Neuronal stem cell (in vitro differentiated cells): ENCODE measurements around the gene TIMM10.

Experiments used
- DNase-seq: peaks from one replicate; pipeline ENCODE4 v3.0.0-alpha.2; 2013; ENCODE audit warnings: low spot score
- H2AFZ ChIP-seq: one replicate; pipeline ENCODE4 v1.6.1; 2013; ENCODE audit warnings: mild to moderate bottlenecking, low read length, inconsistent platforms
- H2AK5ac ChIP-seq: 2 replicates; pipeline ENCODE4 v1.6.1; 2013; ENCODE audit warnings: low read depth, mild to moderate bottlenecking, inconsistent platforms, low read length, moderate library complexity, mixed read lengths
- H2BK120ac ChIP-seq: 2 replicates; pipeline ENCODE4 v1.6.1; 2013; ENCODE audit warnings: low read depth, mild to moderate bottlenecking, inconsistent platforms, low read length, moderate library complexity, mixed read lengths
- H2BK12ac ChIP-seq: one replicate; pipeline ENCODE4 v1.6.1; 2013; ENCODE audit warnings: low read length, inconsistent platforms
- H2BK15ac ChIP-seq: 2 replicates; pipeline ENCODE4 v1.6.1; 2013; ENCODE audit warnings: mild to moderate bottlenecking, low read length, inconsistent platforms, mixed read lengths
- H2BK5ac ChIP-seq: one replicate; pipeline ENCODE4 v1.6.1; 2013; ENCODE audit warnings: inconsistent platforms, mild to moderate bottlenecking, low read length, moderate library complexity
- H3K14ac ChIP-seq: one replicate; pipeline ENCODE4 v1.6.1; 2013; ENCODE audit warnings: low read length, inconsistent platforms
- H3K18ac ChIP-seq: 2 replicates; pipeline ENCODE4 v1.6.1; 2013; ENCODE audit warnings: low read length, inconsistent platforms
- H3K23ac ChIP-seq: 2 replicates; pipeline ENCODE4 v1.6.1; 2013; ENCODE audit warnings: low read depth, mild to moderate bottlenecking, mixed read lengths, low read length, inconsistent platforms; ENCODE audit not compliant: poor library complexity
- H3K27ac ChIP-seq: replicated peaks from 3 replicates; pipeline ENCODE4 v1.5.1; 2013; ENCODE audit warnings: low read length, inconsistent platforms
- H3K27me3 ChIP-seq, 3 experiments: 2 replicates each; pipeline ENCODE4 v1.6.1; 2013; ENCODE audit warnings: low read length in 3 of 3, mild to moderate bottlenecking in 2 of 3, inconsistent platforms in 1 of 3, low read depth in 1 of 3, mixed read lengths in 1 of 3, moderate library complexity in 1 of 3; ENCODE audit not compliant: control insufficient read depth in 3 of 3, insufficient read depth in 3 of 3
- H3K36me3 ChIP-seq, 2 donors: replicated peaks in 1 of 2; 2 replicates each; pipeline ENCODE4 v1.6.1; 2013; ENCODE audit warnings: low read length in 2 of 2; ENCODE audit not compliant: control insufficient read depth in 2 of 2, insufficient read depth in 2 of 2
- H3K4ac ChIP-seq: 2 replicates; pipeline ENCODE4 v1.6.1; 2013; ENCODE audit warnings: inconsistent platforms, mild to moderate bottlenecking, low read length, moderate library complexity
- H3K4me1 ChIP-seq, 2 donors: 1 replicate in 1 of 2; 2 replicates in 1 of 2; pipeline ENCODE4 v1.6.1; 2013; ENCODE audit warnings: low read length in 2 of 2, low read depth in 1 of 2; ENCODE audit not compliant: control insufficient read depth in 2 of 2, insufficient read depth in 1 of 2
- H3K4me2 ChIP-seq: one replicate; pipeline ENCODE4 v1.6.1; 2013; ENCODE audit warnings: mild to moderate bottlenecking, low read length, inconsistent platforms; ENCODE audit not compliant: insufficient read depth, poor library complexity, severe bottlenecking
- H3K4me3 ChIP-seq, 2 donors: 2 replicates each; pipeline ENCODE4 v1.5.1; 2013; ENCODE audit warnings: low read length in 2 of 2, mild to moderate bottlenecking in 2 of 2, inconsistent platforms in 1 of 2, moderate library complexity in 1 of 2
- H3K79me1 ChIP-seq: one replicate; pipeline ENCODE4 v1.6.1; 2013; ENCODE audit warnings: low read depth, mild to moderate bottlenecking, inconsistent platforms, low read length, moderate library complexity
- H3K9ac ChIP-seq: one replicate; pipeline ENCODE4 v1.6.1; 2013; ENCODE audit warnings: mild to moderate bottlenecking, low read depth, low read length, inconsistent platforms; ENCODE audit not compliant: poor library complexity
- H3K9me3 ChIP-seq, 2 donors: replicated peaks in 1 of 2; 2 replicates each; pipeline versions ENCODE3 to v1.6.1; 2013; ENCODE audit warnings: low read length in 2 of 2, mild to moderate bottlenecking in 2 of 2, inconsistent platforms in 1 of 2, low read depth in 1 of 2, mixed read lengths in 1 of 2, moderate library complexity in 1 of 2; ENCODE audit not compliant: control insufficient read depth in 2 of 2, insufficient read depth in 1 of 2
- H4K8ac ChIP-seq: one replicate; pipeline ENCODE4 v1.6.1; 2013; ENCODE audit warnings: low read depth, mild to moderate bottlenecking, inconsistent platforms, low read length, moderate library complexity
- H4K91ac ChIP-seq: one replicate; pipeline ENCODE4 v1.6.1; 2013; ENCODE audit warnings: low read length, low read depth, mild to moderate bottlenecking, inconsistent platforms; ENCODE audit not compliant: poor library complexity
- WGBS, 2 donors: extraction: QIAGEN DNeasy Blood & Tissue Kit; methylation state at CpG; one replicate each; pipeline ENCODE4 v1.1.7; 2013; ENCODE audit warnings: missing lambda C conversion rate in 2 of 2, mixed read lengths in 1 of 2; ENCODE audit not compliant: insufficient read length in 2 of 2, insufficient replicate concordance in 1 of 2; ENCODE audit errors: extremely low coverage in 2 of 2; 5-methylcytosine and 5-hydroxymethylcytosine counted together

Gene TIMM10

GRCh38 chr11:57543593-57543992, 13.0 kb upstream of the TIMM10 start:
- peaks cover 0 to 2% of the 10 kb centered on the region in 2 donors for H3K9me3 ChIP-seq
- peaks cover 6 to 7% of the 10 kb centered on the region in 2 donors for H3K4me1 ChIP-seq
- no peak overlapping the region for H2BK15ac ChIP-seq
- no peaks in the 10 kb centered on the region for H3K27me3 ChIP-seq
- H3K23ac ChIP-seq = peak overlapping the region; percentile 11
- H3K4me3 ChIP-seq = no peak overlapping the region
- H2AFZ ChIP-seq = no peak overlapping the region
- no peak overlapping the region for H3K4ac ChIP-seq
- no peak overlapping the region for H2BK12ac ChIP-seq
- H2BK5ac ChIP-seq = peak overlapping the region; percentile 29
- no peak overlapping the region for H3K18ac ChIP-seq
- no peak for DNase-seq
- H4K91ac ChIP-seq = no peak overlapping the region
- H3K36me3 ChIP-seq = peaks cover 12 to 30% of the 10 kb centered on the region in 2 donors
- WGBS, 2 donors = no CpG with 5 or more reads among the region's 6 CpGs
- no peak overlapping the region for H4K8ac ChIP-seq
- peak overlapping the region; percentile 39 for H3K14ac ChIP-seq
- H2BK120ac ChIP-seq = no peak overlapping the region
- H3K4me2 ChIP-seq = no peak overlapping the region
- H3K27ac ChIP-seq = no peak overlapping the region
- peak overlapping the region; percentile 13 for H2AK5ac ChIP-seq
- no peaks in the 10 kb centered on the region for H3K79me1 ChIP-seq
- no peak overlapping the region for H3K9ac ChIP-seq

DNA sequence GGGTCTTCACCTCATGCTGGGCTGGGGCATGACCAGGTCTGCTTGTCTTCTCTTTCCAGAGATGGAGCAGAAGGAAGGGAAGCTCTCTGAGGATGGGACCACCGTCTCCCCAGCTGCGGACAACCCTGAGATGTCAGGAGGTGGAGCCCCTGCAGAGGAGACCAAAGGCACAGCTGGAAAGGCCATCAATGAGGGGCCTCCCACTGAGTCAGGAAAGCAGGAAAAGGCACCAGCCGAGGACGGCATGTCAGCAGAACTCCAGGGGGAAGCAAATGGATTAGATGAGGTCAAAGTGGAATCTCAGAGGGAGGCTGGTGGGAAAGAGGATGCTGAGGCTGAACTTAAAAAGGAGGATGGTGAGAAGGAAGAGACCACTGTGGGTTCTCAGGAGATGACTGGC, 12.0 kb upstream of the TIMM10 start:
- Histone ChIP-seq H3K27ac (no peak overlapping the region), H4K8ac (no peak overlapping the region), H3K4me3 (no peak overlapping the region), H4K91ac (no peak overlapping the region), H3K27me3 (no peaks in the 10 kb centered on the region), H3K14ac (no peak overlapping the region), H3K36me3 (peaks cover 8 to 21% of the 10 kb centered on the region in 2 donors), H2BK120ac (no peak overlapping the region), H3K9ac (no peak overlapping the region), H3K79me1 (no peaks in the 10 kb centered on the region), H2AK5ac (no peak overlapping the region), H3K23ac (no peak overlapping the region), H2BK5ac (no peak overlapping the region), H3K18ac (no peak overlapping the region), H2BK15ac (no peak overlapping the region), H3K4ac (no peak overlapping the region), H3K9me3 (peaks cover 0 to 2% of the 10 kb centered on the region in 2 donors), H2AFZ (no peak overlapping the region), H3K4me2 (no peak overlapping the region), H3K4me1 (peaks cover 8 to 11% of the 10 kb centered on the region in 2 donors), H2BK12ac (no peak overlapping the region)
- WGBS, 2 donors = no CpG with 5 or more reads among the region's 4 CpGs
- no peak for DNase-seq

- DNase-seq = no peak
- no peak overlapping the region for H2BK12ac ChIP-seq
- no peak overlapping the region for H2BK120ac ChIP-seq
- no peak overlapping the region for H2AFZ ChIP-seq
- no peaks in the 10 kb centered on the region for H3K79me1 ChIP-seq
- H3K9me3 ChIP-seq = no peaks in the 10 kb centered on the region
- H2BK5ac ChIP-seq = no peak overlapping the region
- no peak overlapping the region for H2AK5ac ChIP-seq
- peaks cover 4 to 8% of the 10 kb centered on the region in 2 donors for H3K36me3 ChIP-seq
- no peak overlapping the region for H3K4me3 ChIP-seq
- WGBS, 2 donors = no CpG with 5 or more reads among the region's 5 CpGs
- H3K4ac ChIP-seq = no peak overlapping the region
- no peak overlapping the region for H3K9ac ChIP-seq
- H4K91ac ChIP-seq = no peak overlapping the region
- H4K8ac ChIP-seq = no peak overlapping the region
- no peak overlapping the region for H3K23ac ChIP-seq
- no peak overlapping the region for H3K27ac ChIP-seq
- H3K4me1 ChIP-seq = peaks cover 10 to 18% of the 10 kb centered on the region in 2 donors
- H3K4me2 ChIP-seq = no peak overlapping the region
- no peaks in the 10 kb centered on the region for H3K27me3 ChIP-seq
- H3K14ac ChIP-seq = no peak overlapping the region
- H2BK15ac ChIP-seq = no peak overlapping the region
- no peak overlapping the region for H3K18ac ChIP-seq
Measured at GRCh38 chr11:57541169-57541568, 10.6 kb upstream of the TIMM10 start.

- no peaks in the 10 kb centered on the region for H3K9me3 ChIP-seq
- no peak overlapping the region for H3K27ac ChIP-seq
- no peak overlapping the region for H2AK5ac ChIP-seq
- no peak overlapping the region for H2AFZ ChIP-seq
- H3K4ac ChIP-seq = no peak overlapping the region
- H2BK5ac ChIP-seq = no peak overlapping the region
- no peak overlapping the region for H3K23ac ChIP-seq
- H3K4me1 ChIP-seq = peaks cover 10 to 18% of the 10 kb centered on the region in 2 donors
- H3K9ac ChIP-seq = no peak overlapping the region
- no peaks in the 10 kb centered on the region for H3K79me1 ChIP-seq
- H4K91ac ChIP-seq = no peak overlapping the region
- H2BK120ac ChIP-seq = no peak overlapping the region
- peaks cover 4 to 6% of the 10 kb centered on the region in 2 donors for H3K36me3 ChIP-seq
- no peak overlapping the region for H3K14ac ChIP-seq
- H4K8ac ChIP-seq = no peak overlapping the region
- H2BK12ac ChIP-seq = no peak overlapping the region
- H2BK15ac ChIP-seq = no peak overlapping the region
- WGBS, 2 donors = no CpG with 5 or more reads among the region's 1 CpG
- H3K27me3 ChIP-seq = no peaks in the 10 kb centered on the region
- H3K18ac ChIP-seq = no peak overlapping the region
- H3K4me3 ChIP-seq = no peak overlapping the region
- H3K4me2 ChIP-seq = no peak overlapping the region
- DNase-seq = no peak
Measured at GRCh38 chr11:57539342-57539741, 8.8 kb upstream of the TIMM10 start.
